Embryonic facial prominence (tissue), 1 donor: ENCODE results near the gene LPCAT1.
"Not testable (repeated sequence)": the region's sequence is repeated elsewhere in the genome, so short reads cannot be mapped to it uniquely, and the experiment has no call there.

Experiments used
- DNase-seq: peaks from one replicate; pipeline ENCODE4 v3.0.0-alpha.2; 2016; ENCODE audit errors: extremely low spot score

Gene LPCAT1

GRCh38 chr5:1428107-1428506 lies 95.7 kb downstream of the LPCAT1 start:
- no peak for DNase-seq

DNA sequence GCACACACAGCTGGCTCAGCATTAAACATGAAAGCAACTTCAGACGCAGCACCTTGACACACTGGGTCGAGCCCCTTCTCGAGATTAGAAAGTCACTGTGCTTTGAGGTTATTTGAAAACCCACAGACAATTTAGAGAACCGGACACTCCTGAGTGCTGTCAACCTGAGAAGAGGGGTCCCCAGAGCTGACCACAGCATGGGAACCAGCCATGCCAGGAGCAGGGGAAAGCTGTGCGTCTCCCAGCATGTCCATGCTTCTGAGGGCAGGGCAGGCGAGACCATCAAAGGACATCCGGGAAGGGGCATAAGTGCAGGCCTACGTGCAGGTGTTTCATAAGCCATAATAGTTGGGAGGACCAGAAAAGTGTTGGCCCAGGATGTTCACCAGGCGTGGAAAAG lies 99.0 kb downstream of the LPCAT1 start:
- no peak for DNase-seq

DNA sequence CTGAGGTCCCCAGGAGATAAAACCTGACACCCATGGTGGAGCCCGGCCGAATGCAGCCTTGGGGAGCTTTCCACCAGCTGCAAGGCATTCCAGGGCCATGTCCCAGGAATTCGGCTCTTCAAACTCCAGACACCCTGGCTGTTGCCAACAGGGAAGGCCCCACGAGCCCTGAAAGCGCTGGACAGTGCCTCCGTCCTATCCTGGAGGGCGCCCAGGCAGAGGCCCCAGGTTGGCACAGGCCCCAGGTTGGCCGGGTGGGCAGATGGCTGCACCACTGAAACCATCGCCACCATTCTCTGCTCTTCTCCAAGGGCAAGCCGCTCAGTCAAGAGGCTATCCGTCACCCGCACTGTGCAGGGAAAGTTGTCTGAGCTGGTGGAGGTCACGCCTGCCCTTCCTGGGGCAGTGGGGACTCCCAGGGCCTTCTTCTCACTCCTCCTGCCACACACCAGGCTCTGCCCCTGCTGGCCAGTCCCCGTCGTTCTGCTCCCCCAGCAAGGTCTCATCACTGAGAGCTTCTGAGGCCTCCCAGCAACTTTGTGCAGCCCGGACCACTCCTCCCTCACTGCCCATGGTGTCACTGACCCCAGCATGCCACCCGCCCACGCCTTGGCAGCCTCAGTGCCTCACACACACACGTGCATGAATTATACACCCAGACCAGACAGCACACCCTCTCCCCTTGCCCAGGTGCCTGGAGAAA lies 99.7 kb downstream of the LPCAT1 start:
- DNase-seq, result no peak

DNA sequence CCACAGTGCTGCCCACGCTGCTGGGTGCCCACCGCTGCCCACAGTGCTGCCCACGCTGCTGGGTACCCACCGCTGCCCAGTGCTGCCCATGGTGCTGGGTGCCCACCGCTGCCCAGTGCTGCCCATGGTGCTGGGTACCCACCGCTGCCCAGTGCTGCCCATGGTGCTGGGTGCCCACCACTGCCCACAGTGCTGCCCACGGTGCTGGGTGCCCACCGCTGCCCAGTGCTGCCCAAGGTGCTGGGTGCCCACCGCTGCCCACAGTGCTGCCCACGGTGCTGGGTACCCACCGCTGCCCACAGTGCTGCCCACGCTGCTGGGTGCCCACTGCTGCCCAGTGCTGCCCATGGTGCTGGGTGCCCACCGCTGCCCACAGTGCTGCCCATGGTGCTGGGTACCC lies 101.2 kb downstream of the LPCAT1 start:
- not testable (repeated sequence) for DNase-seq

DNA sequence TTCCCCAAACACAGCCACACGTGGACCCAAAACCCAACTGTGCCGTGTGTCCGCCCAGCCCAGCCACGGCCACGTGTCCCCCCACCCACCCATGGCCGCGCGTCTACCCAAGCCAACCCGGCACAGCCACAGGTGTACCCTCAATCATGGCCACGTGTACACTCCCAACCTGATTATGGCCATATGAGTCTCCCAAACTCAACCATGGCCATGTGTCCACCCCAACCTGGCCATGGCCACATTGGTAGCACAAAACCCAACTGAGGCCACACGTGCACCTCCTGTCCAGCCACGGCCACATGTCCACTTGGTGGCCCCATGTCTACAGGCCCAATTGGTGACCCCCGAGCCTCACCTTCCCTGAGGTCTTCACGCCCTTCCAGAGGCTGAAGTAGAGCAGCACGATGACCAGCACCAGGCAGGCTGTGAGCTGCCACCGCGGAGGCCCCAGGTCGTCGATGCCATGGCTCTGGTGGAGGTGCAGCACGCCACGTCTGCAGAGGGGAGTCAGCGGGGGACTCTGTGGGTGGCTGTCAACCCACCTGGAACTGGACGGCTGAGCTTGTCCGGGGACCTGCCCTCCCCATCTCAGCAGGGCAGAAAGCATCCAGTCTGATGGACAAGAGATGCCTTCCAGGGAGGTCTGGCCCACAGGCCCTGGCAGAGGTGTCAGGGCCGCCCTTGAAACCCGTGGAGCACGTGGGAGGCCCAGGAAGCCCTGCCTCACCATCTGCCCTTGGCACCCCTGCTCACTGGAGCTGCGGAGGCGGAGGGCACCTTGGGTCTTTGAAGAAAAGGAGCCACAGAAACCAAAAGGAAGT lies 102.0 kb downstream of the LPCAT1 start:
- no peak for DNase-seq

- no peak for DNase-seq
Observed at GRCh38 chr5:1420211-1421195, 103.3 kb downstream of the LPCAT1 start.

- no peak for DNase-seq
Observed at GRCh38 chr5:1419476-1420210, 104.1 kb downstream of the LPCAT1 start.

DNA sequence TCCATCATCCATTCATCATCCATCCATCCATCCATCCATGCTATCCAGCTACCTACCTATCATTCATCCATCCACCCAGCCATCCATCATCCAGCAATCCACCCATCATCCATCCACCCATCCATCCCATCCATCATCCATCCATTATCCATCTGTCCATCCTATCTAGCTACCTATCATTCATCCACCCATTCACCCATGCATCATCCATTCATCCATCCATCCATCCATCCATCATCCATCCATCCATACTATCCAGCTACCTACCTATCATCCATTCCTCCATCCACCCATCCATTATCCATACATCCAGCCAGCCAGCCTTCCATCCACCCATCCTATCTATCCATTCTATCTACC lies 104.9 kb downstream of the LPCAT1 start:
- no peak for DNase-seq

DNA sequence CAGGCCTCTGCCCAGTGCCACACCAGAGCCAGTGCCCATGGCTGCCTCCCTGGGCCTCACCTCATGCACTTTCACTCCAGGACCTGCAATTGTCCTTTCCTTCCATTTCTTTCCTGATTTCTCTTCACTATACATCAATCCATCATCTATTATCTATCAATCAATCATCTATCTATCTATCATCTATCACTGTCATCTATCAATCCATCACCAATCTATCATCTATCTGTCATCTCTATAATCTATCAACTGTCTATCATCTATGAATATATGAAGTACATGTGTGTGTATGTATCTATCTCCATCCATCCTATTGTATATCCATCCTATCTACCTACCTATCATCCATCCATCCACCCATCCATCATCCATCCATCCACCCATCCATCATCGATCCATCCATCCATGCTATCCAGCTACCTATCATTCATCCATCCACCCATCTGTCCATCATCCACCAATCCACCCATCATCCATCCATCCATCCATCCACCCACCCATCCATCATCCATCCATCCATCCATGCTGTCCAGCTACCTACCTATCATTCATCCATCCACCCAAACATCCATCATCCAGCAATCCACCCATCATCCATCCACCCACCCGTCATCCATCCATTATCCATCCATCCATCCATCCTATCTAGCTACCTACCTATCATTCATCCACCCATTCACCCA lies 105.4 kb downstream of the LPCAT1 start:
- DNase-seq, result no peak

DNA sequence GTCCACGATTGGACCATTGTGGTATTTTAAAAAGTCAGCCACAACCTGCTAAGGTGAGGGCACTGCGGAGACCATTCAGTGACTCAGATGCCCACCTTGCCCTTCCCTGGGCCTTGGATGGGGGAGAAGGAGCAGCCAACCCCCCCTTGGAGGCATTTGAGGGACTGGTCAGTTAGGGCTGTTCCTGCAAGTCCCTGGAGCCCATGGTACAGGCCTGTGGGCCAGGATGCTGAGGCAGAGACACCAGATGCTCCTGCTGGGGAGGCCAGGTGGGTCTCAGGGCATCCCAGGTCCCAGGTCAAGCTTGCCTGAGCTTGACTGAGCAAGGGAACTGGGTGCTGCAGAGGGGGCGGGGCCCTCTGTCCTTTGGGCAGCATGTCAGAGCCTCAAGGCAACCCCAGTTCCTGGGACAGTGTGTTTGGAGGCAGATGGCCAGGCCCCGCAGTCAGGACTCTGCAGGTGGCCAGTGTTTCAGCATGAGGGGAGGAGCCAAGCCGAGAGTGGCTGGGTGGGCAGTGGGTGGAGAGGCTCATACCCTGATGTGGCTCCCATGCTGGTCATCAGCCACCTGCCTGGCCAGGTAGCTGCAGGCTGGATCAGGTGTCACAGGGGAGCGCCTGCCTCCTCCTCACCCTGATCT lies 106.1 kb downstream of the LPCAT1 start:
- no peak for DNase-seq

DNA sequence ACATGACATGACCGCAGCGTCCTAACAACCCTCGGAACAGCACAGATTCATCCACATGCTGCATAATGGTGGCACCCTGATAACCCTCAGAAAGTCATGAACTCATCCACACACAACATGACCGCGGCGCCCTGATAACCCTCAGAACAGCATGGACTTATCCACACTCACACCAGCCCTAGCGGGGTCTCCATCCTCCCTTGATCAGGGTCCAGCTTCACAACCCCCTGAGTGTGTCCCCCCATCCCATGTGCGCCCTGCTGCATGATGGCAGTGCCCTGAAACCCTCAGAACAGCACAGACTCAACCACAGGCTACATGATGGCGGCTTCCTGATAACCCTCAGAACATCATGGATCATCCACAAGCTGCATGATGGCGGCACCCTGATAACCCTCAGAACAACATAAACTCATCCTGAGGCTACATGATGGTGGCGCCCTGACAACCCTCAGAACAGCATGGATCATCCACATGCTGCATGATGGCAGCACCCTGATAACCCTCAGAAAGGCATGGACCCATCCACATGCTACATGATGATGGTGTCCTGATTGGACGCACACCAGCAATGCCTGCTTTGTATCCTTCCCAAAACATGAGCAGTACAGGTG lies 106.8 kb downstream of the LPCAT1 start:
- DNase-seq, result no peak

DNA sequence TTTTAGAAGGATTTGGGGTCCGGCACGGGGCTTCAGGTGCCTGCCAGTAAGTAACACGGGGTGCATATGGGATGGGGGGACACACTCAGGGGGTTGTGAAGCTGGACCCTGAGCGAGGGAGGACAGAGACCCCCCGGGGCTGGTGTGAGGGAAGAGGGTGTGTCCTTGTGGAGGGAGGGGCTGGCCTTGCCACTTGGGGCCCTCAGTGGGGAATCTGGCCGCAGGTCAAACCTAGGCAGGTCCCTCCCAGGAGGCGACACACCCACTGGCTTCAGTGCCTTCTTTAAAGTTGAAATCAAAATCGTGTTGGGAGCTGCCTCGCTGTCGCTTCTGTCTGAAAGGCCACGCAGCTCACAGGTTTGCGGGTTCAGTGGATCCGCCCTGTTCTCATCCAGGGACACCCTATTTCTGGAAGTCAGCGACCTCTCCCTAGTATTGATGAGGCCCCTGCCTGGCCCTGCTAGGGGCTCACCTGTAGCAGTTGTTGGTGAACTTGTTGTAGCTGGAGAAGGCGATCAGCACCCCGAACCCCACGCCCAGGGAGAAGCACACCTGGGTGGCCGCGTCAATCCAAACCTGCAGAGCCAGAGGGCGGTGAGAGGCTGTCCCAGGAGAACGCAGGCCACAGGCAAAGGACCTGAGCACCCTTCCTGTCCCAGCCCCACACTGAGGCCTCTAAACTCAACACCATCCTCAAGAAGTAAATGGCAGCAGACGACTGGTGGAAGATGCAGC lies 108.0 kb downstream of the LPCAT1 start:
- no peak for DNase-seq

- DNase-seq, result no peak
Observed at GRCh38 chr5:1415059-1415425, 108.7 kb downstream of the LPCAT1 start.

- DNase-seq, result no peak
Observed at GRCh38 chr5:1414311-1415058, 109.3 kb downstream of the LPCAT1 start.

GRCh38 chr5:1413611-1414241 lies 110.0 kb downstream of the LPCAT1 start:
- no peak for DNase-seq

GRCh38 chr5:1413211-1413610 lies 110.5 kb downstream of the LPCAT1 start:
- no peak for DNase-seq

DNA sequence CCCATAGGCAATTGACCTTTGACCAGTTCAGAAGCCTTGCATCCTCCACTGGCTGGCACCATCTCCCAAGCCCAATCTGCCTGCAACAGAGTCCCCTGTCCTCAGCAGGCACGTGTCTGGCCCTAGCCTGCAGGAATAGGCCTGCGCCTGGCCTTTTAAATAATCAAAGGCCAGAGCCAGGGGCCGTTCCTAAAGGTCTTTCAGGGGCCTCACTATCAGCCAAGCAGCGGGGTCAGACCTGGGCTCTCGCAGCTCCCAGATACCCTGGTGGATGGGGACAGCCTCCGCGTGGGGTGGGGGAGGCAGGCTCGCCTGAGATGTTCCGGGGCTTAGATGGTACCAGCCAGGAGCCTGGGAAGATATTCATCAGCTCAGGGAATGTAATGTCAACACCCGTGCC lies 111.1 kb downstream of the LPCAT1 start:
- DNase-seq, result no peak

DNA sequence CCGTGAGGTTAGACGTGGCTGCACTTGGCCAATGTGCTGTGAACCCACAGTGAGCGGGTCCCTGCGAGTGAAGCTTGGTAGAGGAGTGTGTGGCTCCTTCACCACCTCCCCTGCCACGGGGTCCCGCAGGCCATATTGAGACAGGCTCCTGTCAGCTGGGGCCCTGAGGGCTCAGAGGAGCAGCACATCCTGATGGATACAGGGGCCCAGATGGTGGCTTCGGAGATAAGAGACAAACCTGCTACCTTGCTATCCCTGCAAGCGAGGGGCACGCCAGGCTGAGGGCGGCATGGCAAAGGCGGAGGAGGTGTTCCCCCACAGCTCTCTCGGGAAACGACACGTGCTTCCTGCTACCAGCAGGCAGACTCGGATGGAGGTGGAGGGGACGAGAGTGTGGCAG lies 111.6 kb downstream of the LPCAT1 start:
- no peak for DNase-seq
